Measurements from ENCODE around the gene CD52.

DNA sequence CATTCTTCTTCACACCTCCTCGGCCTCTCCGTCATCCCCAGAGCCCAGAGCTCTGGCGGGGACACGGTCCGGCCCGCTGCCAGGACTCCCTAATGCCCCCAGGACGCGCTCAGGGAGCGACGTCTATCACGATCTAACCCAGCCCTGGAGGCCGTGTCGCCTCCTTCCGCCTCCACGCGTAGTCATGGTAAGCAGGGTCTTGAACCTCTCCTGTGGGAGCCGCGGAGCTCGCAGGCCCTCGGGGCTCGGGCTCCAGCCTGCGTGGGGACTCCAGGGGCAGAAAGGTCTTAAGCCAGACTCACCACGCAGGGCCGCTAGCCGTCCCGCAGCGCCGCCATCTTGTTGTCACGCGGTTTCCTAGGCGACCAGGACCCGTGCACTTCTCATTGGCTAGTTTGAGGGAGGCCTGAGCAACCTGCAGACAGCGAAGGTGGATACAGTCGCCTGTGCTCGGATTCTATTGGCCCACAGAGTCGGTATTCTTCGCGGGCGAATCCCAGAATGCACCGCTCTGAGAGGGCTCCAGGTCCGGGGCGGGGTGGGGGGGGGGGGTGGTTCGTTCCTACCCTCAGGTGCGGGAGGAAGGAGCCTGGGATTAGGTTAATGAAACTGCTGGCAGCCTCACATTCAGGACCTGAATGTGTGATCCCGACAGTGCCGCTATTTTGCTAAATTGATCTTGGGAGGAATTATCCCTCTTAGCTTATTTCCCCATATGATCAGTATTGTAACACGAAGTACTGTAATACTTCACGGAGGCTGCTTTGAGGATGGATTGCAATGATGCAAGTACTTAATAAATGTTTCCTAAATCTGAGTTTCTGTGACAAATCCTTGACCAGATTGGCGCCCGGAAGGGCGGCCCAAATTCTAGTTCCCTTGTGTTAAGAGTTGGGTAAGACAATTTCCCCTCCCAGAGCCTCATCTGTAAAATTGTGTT, 11.2 kb upstream of the CD52 start, which contains the start of gene UBXN11:
- TF ChIP-seq, protein P1, sequence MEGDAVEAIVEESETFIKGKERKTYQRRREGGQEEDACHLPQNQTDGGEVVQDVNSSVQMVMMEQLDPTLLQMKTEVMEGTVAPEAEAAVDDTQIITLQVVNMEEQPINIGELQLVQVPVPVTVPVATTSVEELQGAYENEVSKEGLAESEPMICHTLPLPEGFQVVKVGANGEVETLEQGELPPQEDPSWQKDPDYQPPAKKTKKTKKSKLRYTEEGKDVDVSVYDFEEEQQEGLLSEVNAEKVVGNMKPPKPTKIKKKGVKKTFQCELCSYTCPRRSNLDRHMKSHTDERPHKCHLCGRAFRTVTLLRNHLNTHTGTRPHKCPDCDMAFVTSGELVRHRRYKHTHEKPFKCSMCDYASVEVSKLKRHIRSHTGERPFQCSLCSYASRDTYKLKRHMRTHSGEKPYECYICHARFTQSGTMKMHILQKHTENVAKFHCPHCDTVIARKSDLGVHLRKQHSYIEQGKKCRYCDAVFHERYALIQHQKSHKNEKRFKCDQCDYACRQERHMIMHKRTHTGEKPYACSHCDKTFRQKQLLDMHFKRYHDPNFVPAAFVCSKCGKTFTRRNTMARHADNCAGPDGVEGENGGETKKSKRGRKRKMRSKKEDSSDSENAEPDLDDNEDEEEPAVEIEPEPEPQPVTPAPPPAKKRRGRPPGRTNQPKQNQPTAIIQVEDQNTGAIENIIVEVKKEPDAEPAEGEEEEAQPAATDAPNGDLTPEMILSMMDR (conservative IDR thresholded peaks at IDR 0.05; ENCODE audit: low read depth in 2 of 2) = no peak
- TF ChIP-seq, protein P2, sequence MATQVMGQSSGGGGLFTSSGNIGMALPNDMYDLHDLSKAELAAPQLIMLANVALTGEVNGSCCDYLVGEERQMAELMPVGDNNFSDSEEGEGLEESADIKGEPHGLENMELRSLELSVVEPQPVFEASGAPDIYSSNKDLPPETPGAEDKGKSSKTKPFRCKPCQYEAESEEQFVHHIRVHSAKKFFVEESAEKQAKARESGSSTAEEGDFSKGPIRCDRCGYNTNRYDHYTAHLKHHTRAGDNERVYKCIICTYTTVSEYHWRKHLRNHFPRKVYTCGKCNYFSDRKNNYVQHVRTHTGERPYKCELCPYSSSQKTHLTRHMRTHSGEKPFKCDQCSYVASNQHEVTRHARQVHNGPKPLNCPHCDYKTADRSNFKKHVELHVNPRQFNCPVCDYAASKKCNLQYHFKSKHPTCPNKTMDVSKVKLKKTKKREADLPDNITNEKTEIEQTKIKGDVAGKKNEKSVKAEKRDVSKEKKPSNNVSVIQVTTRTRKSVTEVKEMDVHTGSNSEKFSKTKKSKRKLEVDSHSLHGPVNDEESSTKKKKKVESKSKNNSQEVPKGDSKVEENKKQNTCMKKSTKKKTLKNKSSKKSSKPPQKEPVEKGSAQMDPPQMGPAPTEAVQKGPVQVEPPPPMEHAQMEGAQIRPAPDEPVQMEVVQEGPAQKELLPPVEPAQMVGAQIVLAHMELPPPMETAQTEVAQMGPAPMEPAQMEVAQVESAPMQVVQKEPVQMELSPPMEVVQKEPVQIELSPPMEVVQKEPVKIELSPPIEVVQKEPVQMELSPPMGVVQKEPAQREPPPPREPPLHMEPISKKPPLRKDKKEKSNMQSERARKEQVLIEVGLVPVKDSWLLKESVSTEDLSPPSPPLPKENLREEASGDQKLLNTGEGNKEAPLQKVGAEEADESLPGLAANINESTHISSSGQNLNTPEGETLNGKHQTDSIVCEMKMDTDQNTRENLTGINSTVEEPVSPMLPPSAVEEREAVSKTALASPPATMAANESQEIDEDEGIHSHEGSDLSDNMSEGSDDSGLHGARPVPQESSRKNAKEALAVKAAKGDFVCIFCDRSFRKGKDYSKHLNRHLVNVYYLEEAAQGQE (IDR thresholded peaks at IDR 0.05; ENCODE audit: unreplicated experiment) = no peak
- TF ChIP-seq POLR2AphosphoS5 (IDR thresholded peaks at IDR 0.05; ENCODE audit: low read depth) = no peak; the same call in 1 of the 2 replicates
